Stimulated activated CD4-positive, alpha-beta T cell treated with anti-CD3 and anti-CD28 coated beads, Interleukin-4, amount 100 ng/mL, for 1 hour (primary cell): ENCODE measurements around the gene C10orf71.

Experiments used
- DNase-seq: peaks from one replicate; pipeline ENCODE4 v3.0.0-alpha.2; 2020

Gene C10orf71

DNA sequence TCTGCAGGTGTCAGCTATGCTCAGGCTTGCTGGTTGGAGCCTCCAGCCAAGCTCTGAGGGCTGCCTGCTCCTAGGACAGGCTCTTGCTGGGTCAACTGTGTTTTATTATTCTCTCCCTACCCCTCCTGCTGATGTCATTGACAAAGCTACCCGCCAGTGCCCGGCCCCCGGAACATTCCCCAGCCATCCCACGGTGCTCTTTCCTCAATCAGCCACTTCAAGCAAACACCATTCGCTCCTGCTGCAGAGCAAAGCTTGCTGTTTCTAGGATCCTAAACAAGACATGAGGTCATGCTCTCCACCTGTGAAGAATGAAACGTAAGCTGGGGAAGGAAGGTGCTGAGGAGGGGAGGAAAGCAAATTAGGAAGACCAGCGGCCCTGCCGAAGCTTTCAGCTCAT lies 2.1 kb upstream of the C10orf71 start:
- no peak for DNase-seq

DNA sequence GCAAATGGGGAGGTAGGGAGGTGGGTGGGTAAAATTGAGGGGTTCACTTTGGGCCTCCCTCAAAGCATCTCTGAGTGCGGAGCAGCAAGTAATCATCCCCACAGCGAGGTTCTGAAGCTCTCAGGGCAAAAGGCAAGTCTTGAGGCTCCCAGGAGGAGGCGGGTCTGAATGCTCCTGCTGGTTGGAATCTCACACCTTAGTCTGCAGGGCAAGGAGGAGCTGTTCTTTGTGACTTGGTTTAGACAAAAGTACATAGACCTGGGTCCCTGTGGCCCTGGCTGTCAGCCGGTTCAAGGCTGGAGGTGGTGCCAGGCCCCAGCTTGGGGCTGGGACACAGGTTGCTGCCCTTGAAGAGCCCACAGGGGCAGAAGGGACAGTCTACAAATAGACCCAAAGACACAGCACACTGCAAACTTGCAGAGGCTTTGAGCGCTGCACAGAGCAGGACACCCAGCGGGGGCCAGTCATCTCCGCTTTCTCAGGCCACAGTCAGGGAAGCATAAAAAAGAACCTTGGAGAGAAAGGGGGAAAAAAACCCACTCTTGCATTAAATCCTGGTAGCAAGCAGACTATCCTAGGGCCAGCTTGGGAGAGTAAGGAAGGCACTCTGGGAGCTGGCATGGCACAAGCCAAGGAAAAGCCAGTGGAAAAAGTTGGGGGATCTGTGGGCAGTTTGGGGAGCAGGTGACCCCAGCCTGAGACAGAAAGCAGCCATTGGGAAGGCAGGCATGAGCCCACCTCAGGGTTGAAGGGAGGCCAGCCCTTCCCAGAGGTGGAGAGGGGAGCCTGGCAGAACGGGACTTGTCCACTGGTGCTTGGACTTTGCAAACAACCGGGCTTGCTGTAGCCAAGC lies 926 bp upstream of the C10orf71 start:
- DNase-seq, result no peak

DNA sequence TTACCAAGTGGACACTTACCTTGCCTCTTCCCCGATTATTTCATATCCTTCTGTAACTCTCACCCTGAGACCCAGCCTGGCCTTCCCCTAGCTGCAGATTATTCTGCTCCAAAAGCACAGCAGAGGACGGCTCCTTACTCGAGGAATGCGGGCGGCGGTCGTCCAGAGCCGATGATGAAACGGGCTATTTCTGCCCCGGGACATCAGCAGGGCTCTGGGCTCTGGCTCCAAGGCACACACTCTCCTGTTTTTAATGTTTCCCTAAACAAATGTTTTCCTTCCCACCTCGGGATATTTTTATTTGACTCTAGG lies 343 bp upstream of the C10orf71 start:
- DNase-seq, result no peak

DNA sequence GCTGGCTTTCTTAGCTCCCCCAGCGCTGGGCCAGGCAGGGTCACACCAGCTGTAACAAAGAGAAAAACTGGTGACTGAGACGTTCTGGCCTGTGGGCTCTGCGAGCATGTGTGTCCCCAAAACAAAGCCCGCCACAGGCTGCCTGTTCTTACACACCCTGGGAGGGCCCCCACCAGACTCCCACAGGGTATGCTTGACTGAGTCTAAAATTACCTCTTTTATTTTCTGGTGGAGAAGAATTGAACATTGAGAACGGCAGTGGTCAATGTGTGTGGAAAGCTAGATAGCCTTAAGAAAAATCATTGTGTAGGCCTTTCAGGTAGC lies 808 bp downstream of the C10orf71 start:
- no peak for DNase-seq

DNA sequence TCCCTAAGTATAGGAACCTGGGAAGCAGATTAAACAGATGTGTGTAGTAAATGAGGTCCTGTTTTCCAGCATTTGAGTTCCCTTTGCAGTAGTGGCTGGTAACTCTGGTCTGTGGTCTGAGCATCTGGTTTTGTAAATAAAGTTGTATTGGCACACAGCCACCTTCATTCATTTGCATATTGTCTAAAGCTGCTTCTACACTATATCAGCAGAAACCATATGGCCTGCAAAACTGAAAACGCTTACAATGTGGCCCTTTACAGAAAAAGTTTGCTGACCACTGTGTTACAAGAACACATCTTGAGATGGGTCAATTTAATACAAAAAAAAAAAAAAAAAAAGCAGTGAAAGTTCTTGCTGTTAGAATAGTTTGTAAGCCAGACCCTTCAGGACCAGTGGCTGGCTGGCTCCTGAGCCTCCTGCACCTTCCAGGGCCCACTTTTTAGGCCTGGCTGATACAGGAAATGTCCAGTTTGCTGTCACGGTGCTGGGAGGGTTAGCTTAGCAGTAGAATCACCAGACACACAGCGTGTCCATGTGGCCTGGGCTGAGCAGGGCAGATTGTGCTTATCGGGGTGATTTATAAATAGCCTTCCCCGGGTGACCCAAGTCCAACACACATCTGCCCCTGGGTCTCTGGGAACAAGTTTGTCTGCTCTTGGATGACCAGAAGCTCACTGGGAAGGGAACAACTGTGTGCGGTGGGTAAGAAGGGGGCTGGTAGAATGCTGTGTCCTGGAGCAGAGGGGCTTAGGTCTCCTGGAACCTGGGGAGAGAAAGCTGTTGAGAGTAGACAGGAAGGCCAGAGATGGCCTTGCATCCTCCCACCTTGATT lies 1.4 kb downstream of the C10orf71 start:
- no peak for DNase-seq

DNA sequence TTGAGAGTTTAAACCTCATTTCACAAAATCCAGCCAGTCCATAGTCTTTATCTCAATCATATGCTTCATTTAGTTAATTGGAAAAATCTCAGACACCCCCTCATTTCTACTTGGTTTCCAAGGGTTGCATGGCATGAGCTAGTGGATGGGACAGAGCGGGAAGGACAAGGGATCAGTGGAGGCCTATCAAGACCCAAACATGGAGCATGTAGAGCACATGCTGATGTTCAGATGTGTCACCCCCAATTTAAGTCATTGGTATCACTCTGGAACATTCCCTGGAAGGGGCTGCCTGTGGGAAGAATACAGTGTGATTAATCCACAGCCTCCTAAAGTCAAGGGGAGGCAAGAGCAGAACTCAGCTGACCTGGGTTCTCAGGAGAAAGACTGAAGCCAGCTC lies 2.3 kb downstream of the C10orf71 start:
- no peak for DNase-seq

DNA sequence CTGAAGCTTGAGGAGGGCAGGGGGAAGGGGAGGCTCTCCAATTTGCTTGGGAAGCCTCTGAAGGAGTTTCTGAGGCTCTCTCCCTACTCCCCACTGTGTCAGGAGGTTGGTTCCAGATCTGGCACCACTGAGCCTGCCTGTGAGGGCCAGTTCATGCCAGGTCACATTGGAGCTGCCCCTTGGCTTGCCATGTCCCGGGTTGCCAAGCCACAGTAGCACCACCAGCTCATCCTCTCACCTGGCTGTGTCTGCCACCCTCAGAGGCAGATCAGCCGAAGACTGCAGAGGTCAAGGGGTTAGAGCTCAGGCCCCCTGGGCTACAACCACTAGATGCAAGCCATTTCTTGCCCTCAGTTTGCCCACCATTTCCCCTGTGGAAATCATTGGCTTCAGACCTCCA lies 3.1 kb downstream of the C10orf71 start:
- no peak for DNase-seq

DNA sequence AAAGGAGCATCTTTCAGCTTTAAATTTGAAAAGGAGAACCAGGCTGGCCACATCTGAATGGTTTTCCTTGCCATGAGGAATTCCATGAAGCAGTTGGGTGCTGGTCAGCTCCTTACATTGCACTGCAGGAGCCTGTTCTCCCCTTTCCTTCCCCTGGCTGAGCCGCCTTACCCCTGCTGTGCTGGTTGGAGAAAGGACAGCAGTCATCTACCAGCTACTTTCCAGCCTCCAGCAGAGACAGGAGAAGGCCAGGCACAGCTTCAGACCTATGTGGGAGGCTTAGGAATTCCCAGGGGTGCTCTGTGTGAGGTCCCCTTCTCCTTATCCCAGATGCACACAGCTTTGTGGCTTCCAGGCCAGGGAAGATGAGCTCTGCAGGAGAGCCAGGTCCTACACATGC lies 4.7 kb downstream of the C10orf71 start:
- no peak for DNase-seq

DNA sequence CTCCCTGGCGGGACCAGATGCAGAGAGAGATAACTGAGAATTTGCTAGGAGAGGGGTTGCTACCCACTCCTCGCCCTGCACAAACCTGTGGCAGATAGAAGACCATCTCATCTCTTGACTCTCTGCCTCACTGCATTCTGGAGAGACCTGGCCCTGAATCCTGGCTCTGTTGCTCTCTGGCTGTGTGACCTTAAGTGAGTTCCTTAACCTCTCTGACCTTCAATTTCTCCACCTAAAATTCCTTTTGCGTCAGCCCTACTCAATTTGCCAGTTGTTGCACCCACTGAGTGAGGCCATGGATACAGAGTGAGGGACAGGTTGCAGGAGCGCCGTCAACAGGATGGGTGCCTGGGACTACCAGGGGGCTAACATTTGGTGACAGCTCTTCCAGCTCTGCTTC lies 5.2 kb downstream of the C10orf71 start:
- DNase-seq, result no peak

DNA sequence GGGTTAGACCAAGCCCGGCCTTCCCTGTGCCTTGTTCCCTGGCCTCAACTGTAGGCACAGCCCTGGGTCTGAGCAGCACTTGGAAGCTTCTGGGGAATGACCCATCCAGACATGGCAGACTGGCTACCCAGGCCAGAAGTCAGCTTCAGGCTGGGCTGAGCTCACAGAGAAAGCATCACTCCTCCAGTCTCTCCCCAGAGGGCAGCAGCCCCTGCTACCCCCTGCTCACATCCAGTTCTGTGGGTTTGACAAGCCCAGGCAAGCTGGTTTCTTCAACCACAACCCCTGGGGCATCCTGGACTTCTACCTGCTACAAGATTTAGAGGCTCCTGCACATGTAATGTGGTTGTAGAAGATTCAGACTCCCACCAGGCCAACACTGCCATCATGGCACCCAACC lies 9.0 kb downstream of the C10orf71 start:
- no peak for DNase-seq

DNA sequence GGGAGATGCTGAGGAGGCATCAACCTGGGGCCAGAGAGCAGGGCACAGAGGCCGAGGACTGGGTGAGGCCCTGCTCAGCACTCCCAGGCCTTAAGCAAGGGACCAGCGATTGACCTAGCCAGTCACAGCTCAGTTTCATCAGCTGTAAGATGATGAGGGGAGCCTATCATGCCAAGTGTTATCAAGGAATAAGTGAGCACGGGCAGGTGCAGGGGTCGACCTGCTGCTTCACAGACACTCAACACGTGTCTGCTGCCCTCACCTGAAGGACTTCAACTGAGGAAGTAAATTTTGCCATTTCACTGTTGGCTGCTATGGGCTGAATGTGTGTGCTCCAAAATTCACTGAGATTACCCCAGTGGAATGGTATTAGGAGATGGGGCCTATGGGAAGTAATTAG lies 9.9 kb downstream of the C10orf71 start:
- DNase-seq, result no peak

DNA sequence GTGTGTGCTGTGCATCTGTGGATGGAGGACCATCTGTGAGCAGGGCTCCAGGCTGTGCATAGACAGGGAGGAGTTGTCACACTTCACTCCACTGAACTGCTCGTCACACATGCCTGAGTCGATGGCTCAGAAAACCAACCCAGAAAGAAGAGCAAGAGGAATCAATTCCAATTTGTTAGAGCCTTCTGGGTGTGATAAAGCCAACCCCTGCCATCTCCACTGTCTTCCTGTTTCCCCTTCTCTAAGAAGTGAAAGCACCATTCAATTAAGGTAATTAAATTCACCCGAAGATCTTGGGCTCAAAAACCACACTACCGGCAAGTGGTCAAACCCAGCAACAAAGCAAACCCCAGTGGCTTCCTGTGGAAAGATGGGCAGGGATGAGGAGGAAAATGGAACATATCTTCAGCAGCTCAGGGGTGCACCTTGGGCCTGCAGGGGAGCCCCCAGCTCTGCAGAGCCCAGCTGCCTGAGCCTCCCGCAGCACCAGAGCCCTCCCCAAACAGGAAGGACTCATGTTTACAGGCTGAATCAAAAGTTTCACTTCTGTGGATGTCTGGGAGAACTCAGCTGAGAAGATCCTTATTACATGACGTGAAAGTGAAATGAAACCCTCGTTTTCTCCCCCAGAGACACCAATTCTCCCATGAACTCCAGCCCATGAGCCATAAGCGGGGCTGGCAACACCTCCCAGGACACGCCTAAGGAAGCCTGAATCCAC lies 10.9 kb downstream of the C10orf71 start:
- DNase-seq, result no peak

DNA sequence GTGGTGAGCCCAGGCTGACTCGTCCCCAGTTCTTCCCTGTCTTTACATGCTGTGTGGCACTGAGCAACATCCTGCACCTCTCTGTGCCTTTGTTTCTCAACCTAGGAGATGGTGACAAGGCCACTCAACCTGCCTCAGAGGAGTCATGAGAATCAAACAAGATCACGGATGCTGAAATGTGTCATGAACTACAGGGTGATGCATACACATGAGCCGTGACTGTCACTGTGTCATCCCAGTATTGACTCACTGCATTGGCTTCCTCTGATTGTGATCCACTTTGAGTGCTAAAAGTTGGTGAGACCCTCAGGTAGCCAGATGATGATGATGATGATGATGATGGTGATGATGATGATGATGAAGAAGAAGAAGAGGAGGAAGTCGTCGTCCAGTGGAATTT lies 11.5 kb downstream of the C10orf71 start:
- no peak for DNase-seq

DNA sequence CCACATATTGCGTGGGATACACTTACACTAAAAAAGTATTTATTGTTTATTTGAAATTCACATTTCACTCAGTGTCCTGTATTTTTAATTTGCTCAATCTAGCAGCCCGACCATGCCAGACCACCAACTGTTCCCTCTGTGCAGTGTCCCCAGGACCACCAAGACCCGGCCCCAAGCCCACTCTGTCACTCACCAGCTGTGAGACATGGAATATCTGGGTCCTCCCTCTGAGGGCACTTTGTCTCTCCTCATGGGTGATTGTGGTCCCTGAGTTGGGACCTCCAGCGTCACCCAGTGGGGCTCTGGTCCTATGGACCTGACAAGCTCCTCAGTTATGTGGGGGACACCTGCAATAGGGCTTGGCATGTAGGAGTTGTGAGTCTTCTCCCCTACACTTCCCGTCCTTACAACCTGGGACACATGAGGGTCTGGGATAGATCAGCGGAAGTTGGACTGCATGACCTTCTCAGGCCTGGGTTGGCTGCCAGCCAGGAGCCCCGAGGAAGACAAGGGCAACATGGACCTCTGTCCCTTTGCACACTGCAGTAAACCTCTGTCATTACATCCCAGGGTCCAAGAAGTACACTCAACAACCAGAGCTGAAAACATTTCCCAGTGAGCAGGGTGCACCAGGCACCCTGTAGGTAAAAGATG lies 12.1 kb downstream of the C10orf71 start:
- no peak for DNase-seq

DNA sequence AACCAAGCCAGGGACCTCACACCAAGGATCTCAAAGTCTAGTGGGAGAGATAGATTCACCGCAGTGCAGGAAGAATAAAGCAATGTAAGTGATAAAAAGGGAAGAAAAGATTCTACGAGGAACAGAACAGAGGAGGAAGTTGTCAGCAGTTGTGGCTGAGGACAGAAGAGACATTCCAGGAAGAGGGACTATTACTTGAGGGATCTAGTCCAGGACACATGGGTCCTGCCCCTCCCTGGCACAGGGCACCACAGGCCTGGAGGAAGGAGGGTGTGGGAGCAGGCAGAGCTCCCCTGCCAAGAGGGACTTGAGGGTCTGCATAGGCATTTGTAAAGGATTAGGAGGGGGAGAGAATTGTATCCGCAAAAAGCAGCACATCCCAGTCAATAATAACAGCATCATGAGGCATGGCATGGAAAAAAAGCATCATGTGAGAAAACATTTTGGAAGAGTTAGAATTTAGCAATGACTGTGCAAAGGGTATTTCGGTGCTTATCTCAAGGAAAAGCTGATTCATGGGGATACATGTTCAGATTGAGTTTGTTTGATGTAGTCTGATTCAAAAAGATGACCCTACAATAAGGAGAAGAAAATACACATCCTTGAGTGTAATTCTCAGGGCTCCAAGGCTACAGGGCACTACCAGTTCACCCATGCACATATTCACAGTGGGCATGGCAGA lies 12.7 kb downstream of the C10orf71 start:
- no peak for DNase-seq

DNA sequence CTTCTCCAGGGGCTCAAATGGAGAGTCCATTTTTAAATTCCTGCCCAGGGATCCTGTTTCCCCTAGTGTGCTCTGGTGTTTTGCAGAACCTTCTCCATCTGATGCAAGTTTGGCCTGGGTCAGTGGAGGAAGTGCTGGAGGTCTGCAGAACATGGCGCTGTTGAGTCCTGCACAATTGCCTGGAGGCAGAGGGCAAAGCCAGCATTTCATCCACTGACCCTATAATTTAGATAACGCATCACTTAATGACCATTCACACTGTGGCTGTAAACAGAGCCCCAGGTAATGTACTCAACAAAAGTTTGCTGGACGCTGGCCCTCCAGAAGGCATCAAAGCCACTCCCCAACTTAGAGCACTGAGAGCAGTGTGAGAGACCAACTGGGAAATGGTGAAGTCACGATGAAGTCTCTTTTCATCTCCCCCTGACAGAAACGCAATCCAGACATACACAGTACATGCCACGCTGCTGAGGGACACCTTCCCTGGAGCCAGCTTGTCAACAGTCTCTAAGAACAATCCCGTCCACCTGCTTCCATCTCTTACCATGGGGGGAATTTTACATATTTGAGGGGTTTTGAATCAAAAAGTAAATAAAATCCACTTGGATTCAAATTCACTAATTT lies 13.4 kb downstream of the C10orf71 start:
- DNase-seq, result no peak

DNA sequence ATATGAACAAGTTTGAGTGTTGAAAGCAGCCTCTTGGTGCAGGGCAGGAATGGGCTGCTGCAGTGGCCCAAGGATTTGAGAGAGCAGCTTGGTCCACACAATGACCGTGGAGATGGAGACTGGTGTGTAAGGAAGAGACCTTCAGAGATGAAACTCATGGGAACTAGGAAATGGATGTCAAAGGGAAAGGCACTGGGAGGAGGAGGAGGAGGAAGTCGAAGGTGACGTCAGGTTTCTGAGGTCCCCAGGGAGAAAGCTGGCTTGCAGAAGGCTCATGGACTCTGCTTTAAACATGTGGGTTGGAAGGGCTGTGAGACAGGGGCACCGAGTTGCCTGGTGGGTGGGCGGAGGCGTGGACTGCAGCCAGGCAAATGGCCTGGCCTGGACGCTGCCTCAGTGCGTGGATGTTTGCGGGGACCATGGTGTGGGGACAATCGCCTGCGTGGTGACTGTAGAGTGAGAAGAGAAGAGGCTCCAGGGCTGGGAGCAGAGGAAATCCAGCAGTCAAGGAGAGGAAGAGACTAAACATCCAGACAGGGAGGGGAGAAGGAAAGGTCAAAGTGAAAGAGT lies 14.6 kb downstream of the C10orf71 start:
- DNase-seq, result no peak

DNA sequence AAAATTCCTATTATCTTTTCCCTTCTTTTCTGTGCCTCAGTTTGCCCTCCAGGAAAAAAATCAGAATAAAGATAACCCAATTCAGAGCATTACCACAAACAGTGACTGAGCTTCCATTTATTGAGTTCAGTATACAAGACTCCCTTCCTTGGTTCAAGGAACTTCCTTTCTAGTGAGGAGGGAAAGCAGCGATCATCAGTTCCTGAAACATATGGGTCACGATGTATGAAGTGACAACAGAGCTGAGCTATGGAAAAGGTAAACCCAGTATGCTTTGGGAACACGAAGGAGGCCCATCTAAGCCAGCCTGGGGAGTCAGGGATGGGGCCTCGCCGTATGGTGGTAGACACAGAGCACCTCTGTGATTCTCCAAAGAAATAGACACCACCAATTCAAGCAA lies 15.8 kb downstream of the C10orf71 start:
- no peak for DNase-seq

DNA sequence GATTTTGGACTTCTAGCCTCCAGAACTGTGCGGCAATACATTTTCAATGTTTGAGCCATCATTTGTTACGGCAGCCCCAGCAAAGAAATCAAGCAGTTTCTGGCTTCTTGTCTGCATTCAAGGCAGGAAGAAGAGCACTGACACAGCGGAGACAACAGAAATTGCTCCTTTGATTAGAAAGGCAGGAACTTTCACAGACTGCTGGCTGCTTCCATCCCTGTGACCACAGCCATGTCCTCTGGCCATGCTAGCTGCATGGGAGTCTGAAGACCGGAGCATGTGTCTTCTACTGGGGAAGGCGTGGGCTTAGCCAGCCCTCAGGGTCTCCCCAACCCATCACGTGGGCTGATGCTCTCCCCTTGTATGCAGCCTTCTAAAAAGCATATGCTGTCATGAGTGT lies 19.1 kb downstream of the C10orf71 start:
- no peak for DNase-seq

DNA sequence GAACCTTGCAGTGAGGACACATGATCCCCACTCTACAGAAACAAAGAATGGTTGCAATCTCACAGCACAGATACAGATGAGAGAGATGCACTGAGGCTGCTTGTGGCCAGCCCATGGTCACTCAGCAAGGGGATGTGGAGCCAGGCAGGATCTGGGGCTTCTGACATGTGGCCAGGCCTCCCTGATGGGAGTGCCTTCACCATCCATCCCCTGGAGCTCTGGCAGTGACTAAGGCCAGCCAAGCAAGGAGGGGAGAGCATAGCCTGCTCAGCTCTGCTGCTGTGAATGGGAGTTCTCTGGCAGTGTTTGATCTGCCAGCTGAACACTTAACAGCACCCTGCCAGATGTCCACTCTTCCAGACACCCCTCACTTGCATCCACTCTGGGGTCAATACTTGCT lies 19.8 kb downstream of the C10orf71 start:
- DNase-seq, result no peak

DNA sequence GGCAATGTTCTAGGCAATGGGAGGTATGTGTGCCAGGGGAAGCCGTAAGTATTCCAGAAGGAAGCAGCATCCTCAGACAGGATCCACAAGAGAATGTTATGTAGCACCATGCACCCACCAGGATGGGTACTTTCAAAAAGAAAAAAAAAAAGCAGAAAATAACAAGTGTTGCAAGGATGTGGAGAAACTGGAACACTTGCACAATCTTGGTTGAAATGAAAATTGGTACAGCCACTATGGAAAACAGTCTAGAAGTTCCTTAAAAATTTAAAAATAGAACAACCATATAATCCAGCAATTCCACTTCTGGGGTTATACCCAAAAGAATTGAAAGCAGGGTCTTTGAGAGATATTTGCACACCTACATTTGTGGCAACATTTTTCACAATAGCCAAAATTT lies 20.2 kb downstream of the C10orf71 start:
- DNase-seq, result no peak

DNA sequence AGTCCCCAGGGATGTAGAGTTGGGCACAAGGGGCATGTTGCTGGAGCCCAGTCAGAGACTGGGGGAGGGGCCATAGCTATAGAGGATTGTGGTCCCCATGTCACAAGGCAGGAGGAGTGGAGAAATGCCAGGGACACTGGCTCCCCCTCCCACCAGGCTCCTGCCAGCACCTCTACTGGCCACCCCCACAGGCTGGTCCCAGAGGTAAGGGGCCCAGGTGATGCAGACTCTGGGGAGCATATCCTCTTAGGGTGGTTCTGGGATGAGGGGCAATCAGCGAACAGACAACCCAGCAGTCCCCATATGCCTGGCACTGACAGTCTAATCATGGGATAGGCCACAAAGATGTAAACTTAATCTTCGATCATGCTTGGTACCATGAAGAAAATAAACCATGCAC lies 21.2 kb downstream of the C10orf71 start:
- DNase-seq, result no peak
